IPS-18a (cell line): ENCODE measurements around the gene TBCD.
"Not testable (repeated sequence)": the region's sequence is repeated elsewhere in the genome, so short reads cannot be mapped to it uniquely, and the experiment has no call there.

ENCODE experiments used
- H3K27ac ChIP-seq: one replicate; pipeline ENCODE4 v1.5.1; 2013; ENCODE audit warnings: low read length
- H3K27me3 ChIP-seq: one replicate; pipeline ENCODE4 v1.6.1; 2013; ENCODE audit warnings: mild to moderate bottlenecking, low read length; ENCODE audit not compliant: control insufficient read depth, insufficient read depth
- H3K36me3 ChIP-seq: one replicate; pipeline ENCODE4 v1.6.1; 2013; ENCODE audit warnings: low read depth, low read length; ENCODE audit not compliant: control insufficient read depth
- H3K4me1 ChIP-seq: one replicate; pipeline ENCODE4 v1.6.1; 2013; ENCODE audit warnings: low read depth, low read length; ENCODE audit not compliant: control insufficient read depth
- H3K4me3 ChIP-seq: one replicate; pipeline ENCODE4 v1.5.1; 2013; ENCODE audit warnings: low read length
- H3K9ac ChIP-seq: one replicate; pipeline ENCODE4 v1.6.1; 2013; ENCODE audit warnings: mild to moderate bottlenecking, low read length, moderate library complexity
- H3K9me3 ChIP-seq: one replicate; pipeline ENCODE4 v1.6.1; 2013; ENCODE audit warnings: low read depth, low read length; ENCODE audit not compliant: control insufficient read depth

The TBCD gene

DNA sequence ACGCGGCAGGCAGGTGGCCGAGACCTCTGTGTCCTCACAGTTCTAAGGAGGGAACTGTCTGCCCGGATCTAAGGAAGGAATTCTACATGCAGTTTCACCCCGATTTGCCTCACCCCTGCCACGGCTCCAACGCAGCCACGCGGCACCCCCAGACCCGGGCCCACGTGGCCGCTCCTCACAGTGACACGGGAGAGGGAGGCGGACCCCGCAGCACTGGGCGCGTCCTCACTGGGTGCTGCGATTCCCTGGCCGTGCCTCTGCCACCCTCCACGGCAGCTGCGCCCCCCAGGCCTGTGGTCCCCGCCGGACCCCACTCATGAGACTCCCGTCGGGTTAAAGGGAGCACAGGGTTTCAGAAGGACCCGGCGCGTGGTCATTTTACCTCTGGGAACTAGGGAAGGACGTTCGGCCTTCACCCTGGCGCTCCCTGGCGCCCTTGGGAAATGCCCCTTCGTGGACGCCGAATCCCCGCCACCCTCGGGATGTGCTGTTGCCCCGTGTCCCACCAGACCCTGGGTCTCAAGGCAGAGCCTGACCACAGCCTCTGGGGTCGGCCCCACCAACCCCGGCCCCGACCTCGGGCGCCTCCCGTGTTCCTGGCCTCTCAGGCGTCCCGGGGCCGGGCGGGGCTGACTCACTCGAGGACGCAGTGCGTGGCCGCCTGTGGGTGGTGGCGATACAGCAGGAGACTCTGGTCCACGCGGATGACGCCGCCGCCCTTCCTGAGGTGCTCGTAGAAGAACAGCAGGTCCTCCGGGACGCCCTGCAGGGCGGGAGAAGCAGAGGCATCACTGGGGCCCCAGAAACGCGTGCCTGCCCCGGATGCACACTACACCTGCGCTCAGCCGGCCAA lies 208.8 kb downstream of the TBCD start:
- Histone ChIP-seq H3K27ac (no peak overlapping the region), H3K4me3 (no peak overlapping the region), H3K9me3 (no peaks in the 10 kb centered on the region), H3K36me3 (peaks cover 4% of the 10 kb centered on the region), H3K27me3 (no peaks in the 10 kb centered on the region), H3K9ac (no peak overlapping the region), H3K4me1 (peaks cover 8% of the 10 kb centered on the region)

DNA sequence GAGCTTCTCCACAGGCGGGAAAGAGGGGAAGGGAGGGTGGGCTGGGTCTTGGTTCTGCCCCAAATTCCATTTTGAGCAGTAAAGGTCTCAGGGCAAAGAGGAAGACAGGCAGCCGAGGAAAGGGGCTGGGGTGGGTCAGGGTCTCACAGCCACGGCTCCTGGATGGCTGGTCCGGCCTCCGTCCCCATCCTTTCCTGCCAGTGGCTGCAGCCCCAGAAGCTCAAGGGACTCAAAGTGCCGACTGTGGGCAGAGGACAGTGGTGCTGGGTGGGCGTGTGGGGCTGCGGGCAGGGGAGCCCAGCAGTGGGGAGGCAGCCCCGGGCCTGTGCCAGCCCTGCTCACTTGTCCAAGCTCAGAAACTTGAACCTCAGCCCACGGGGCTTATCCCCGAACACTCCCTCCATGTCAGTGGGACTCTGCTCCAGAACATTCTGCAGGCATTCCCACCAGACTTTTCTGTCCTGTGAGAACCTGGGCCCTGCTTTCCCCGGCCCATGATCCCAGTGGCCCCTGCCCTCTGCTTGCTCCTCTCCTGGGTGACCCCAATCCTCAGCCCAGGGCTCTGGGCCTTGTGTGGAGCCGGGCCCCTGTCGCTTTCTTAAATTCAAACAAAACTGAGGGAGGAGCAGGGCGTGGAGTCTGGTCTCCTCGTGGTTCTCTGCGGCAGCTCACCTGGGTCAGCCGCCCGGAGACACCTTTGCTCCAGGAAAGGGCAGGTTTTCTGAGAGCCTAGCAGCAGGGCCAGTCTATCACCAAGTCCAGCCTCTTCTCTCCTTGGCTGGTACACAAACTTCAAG lies 209.7 kb downstream of the TBCD start:
- Histone ChIP-seq H3K4me3 (no peak overlapping the region), H3K27ac (no peak overlapping the region), H3K9ac (no peak overlapping the region), H3K4me1 (peaks cover 8% of the 10 kb centered on the region), H3K27me3 (no peaks in the 10 kb centered on the region), H3K36me3 (peaks cover 4% of the 10 kb centered on the region), H3K9me3 (no peaks in the 10 kb centered on the region)

DNA sequence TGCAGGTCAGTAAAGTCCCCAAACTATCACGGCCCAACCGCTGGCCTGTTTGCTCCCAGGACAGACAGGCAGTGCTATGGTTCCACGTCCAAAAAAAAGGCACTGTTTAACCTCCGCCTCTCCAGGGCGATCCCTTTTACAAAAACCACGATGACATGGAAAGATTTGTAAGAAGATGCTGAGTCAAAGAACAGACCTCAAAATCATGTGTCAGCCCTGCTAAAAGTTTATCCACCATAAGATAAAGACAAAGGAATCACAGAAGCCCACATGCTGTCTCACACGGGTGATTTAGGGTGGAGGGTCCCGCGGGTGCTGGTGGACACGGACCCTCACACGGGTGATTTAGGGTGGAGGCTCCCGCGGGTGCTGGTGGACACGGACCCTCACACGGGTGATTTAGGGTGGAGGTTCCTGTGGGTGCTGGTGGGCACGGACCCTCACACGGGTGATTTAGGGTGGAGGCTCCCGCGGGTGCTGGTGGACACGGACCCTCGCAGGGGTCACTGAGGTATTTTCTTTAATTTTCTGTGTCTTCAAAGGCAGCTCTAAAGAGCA lies 210.4 kb downstream of the TBCD start:
- Histone ChIP-seq H3K4me3 (no peak overlapping the region), H3K4me1 (peaks cover 8% of the 10 kb centered on the region), H3K27ac (no peak overlapping the region)

DNA sequence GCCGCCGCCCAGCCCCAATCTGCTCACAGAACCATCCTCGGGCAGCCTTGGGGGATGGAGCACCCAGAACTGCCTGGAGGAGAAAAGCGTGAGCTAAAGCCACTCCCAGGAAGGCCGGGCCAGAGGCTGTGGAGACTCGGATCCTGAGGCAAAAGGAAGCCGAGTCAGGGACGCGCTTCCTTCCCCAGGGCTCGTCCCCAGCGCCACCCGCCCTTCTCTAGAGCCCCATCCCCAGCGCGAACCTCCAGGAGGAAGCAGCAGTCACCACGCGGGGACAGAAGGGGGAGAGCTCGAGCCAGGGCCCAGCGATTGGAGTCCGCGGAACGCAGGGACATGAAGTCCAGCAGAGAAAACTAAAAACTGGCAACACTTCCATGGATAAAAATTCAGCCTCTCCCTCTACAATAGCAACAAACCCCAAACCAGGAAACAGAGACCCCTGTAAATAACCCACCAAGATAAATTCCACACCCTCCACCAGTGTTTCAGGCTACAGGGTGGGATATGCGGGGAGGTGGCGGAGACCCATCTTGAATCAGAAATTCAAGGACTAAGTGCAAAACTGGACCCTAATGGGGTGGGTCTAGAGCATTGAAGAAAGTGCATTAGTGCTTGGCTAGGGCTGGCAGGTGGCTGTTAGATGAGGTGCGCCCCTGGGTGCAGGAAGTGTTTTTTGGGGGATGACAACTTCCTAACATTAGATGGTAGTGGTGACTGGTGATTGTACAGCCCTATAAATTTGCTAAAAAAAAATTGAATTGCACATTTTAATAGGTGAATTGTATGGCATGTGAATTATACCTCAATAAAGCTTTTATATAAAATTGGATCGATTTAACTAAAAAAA lies 211.5 kb downstream of the TBCD start:
- Histone ChIP-seq H3K36me3 (peaks cover 4% of the 10 kb centered on the region), H3K4me1 (peaks cover 8% of the 10 kb centered on the region), H3K9ac (peak overlapping the region; percentile 24), H3K27ac (no peak overlapping the region), H3K9me3 (no peaks in the 10 kb centered on the region), H3K27me3 (no peaks in the 10 kb centered on the region), H3K4me3 (peak overlapping the region; percentile 55)

More for the DNA sequence above, 210.4 kb downstream of the TBCD start:
- Histone ChIP-seq H3K9ac (no peak overlapping the region), H3K27me3 (no peaks in the 10 kb centered on the region), H3K9me3 (no peaks in the 10 kb centered on the region), H3K36me3 (peaks cover 4% of the 10 kb centered on the region)

DNA sequence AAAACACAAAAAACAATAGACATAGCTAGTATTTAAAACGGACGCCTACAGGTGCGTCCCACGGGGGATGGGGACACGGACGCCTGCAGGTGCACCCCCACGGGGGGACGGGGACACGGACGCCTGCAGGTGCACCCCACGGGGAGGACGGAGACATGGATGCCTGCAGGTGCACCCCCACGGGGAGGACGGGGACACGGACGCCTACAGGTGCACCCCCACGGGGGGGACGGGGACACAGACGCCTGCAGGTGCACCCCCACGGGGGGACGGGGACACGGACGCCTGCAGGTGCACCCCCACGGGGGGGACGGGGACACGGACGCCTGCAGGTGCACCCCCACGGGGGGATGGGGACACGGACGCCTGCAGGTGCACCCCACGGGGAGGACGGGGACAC lies 212.6 kb downstream of the TBCD start:
- H3K4me1 ChIP-seq, H3K36me3 ChIP-seq, H3K4me3 ChIP-seq, H3K9me3 ChIP-seq, H3K9ac ChIP-seq, H3K27me3 ChIP-seq, H3K27ac ChIP-seq: not testable (repeated sequence)

DNA sequence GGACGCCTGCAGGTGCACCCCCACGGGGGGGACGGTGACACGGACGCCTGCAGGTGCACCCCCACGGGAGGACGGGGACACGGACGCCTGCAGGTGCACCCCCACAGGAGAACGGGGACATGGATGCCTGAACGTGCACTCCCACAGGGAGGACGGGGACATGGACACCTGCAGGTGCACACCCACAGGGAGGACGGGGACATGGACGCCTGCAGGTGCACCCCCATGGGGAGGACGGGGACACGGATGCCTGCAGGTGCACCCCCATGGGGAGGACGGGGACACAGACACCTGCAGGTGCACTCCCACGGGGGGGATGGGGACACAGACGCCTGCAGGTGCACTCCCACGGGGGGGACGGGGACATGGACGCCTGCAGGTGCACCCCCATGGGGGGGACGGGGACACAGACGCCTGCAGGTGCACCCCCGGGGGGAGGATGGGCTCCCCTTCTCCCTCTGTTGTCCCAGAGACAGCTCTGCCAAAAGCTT lies 213.0 kb downstream of the TBCD start:
- Histone ChIP-seq H3K9ac (no peak overlapping the region), H3K4me3 (no peak overlapping the region), H3K4me1 (peaks cover 8% of the 10 kb centered on the region), H3K27me3 (no peaks in the 10 kb centered on the region), H3K9me3 (no peaks in the 10 kb centered on the region), H3K27ac (no peak overlapping the region), H3K36me3 (no peaks in the 10 kb centered on the region)

DNA sequence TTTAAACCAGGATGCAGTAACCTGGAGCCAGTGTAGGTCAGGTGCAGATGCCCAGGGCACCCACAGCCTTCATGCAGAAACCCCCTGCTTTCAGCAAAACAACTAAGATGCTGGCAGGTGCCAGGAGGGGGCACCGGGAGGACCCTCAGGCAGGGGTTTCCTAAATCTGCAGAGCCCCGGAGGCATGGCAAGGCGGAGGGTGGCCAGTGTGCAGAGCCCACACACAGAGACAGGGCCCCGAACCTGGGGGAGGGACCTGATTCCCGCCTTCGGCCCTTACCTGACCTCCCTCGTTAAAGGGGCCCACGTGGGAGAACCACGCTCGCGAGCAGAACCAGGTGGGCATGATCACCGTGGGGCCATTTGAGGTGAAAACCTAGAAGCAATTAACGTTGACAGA lies 213.5 kb downstream of the TBCD start:
- no peak overlapping the region for H3K4me3 ChIP-seq
- H3K36me3 ChIP-seq, result no peaks in the 10 kb centered on the region
- peaks cover 8% of the 10 kb centered on the region for H3K4me1 ChIP-seq
- H3K9me3 ChIP-seq, result no peaks in the 10 kb centered on the region
- H3K9ac ChIP-seq, result no peak overlapping the region
- no peak overlapping the region for H3K27ac ChIP-seq
- no peaks in the 10 kb centered on the region for H3K27me3 ChIP-seq

DNA sequence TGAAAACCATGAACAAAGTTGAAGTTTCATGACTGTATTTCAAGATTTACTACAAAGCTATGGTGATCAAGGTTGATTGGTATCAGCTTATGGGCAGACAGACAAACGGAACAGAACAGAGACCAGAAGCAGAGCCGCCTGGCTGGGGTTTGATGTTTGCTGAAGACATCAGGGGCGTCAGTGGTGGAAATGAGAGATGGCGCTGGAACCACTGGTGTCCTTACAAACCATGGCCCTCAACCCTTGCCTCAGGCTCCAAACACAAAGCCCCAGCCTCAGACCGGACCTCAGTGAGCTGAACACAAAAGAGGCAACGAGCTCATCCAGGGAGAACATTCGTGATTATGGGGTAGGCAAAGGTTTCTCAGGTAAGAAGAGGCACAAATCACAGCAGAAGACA lies 214.6 kb downstream of the TBCD start:
- peaks cover 8% of the 10 kb centered on the region for H3K4me1 ChIP-seq
- no peak overlapping the region for H3K27ac ChIP-seq
- no peaks in the 10 kb centered on the region for H3K36me3 ChIP-seq
- no peak overlapping the region for H3K4me3 ChIP-seq
- no peak overlapping the region for H3K9ac ChIP-seq
- H3K9me3 ChIP-seq, result no peaks in the 10 kb centered on the region
- no peaks in the 10 kb centered on the region for H3K27me3 ChIP-seq

DNA sequence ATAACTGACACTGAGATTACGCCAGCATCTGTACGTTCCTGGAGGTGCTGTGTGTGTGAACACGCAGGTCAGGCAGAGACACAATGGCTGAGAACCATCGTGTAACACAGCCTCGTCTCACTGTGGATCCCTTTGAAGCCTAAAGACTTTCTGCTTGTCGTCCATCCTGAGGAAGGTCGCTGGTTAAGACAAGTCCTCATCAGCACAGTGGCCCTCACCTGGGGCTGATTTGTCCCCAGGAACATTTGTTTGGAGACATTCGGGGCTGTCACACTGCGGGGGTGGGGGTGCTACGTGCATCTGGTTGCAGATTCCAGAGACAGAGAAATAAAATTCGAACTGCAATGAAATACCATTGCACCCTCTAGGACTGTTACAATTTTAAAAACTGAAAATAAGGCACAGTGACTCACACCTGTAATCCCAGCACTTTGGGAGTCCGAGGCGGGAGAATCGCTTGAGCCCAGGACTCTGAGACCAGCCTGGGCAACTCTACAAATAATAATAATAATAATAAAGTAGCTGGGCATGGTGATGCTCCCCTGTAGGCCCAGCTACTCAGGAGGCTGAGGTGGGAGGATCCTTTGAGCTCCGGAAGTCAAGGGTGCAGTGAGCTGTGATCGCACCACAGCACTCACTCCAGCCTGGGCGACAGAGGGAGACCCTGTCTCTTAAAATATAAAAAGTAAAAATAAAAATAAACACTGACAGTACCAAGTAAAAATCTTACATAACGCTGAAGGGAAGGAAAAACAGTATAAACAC lies 215.6 kb downstream of the TBCD start:
- H3K27me3 ChIP-seq, result no peaks in the 10 kb centered on the region
- no peak overlapping the region for H3K4me3 ChIP-seq
- H3K9me3 ChIP-seq, result no peaks in the 10 kb centered on the region
- no peak overlapping the region for H3K9ac ChIP-seq
- peaks cover 8% of the 10 kb centered on the region for H3K4me1 ChIP-seq
- no peak overlapping the region for H3K27ac ChIP-seq
- H3K36me3 ChIP-seq, result no peaks in the 10 kb centered on the region

DNA sequence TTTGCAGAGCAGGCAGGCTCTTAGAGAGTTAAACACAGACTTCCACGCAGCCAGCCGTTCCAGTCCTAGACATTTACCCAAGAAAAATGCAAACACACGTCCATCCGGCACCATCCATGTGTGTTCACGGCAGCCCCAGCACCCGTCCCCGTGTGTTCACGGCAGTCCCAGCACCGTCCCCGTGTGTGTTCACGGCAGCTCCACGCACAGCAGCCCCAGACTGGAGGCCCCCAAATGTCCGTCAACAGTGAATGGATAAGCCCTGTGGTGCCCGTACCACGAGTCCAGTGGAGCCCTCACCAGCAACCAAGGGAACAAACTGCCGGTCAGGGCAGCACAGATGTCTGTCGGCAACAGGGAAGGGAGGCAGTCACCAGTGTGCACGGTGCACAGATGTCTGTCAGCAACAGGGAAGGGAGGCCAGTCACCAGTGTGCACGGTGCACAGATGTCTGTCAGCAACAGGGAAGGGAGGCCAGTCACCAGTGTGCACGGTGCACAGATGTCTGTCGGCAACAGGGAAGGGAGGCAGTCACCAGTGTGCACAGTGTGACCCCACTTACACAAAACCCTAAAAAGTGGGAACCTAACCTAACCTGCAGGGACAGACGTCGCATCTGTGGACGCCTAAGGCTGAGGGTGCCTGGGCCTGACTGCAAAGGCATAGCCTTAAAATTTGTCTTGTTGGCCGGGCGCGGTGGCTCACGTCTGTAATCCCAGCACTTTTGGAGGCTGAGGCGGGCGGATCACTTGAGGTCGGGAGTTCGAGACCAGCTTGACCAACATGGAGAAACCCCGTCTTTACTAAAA lies 216.4 kb downstream of the TBCD start:
- H3K27ac ChIP-seq, H3K9ac ChIP-seq, H3K36me3 ChIP-seq, H3K4me1 ChIP-seq, H3K9me3 ChIP-seq, H3K4me3 ChIP-seq, H3K27me3 ChIP-seq: not testable (repeated sequence)
